Measurements from ENCODE around the gene CDON. TPM values are rescaled to one million over a fixed set of nuclear protein-coding genes. Genes with fewer than 3 reads are reported as not detected.

The CDON gene
- total and polyA plus RNA-seq, 9 donors: 15.0 to 211 (median 124) TPM

- no peaks in the 10 kb centered on the region for H3K36me3 ChIP-seq
- intact Hi-C loops (cut with DNase I): no loop called here
- WGBS, 3 donors: 74 to 80% (median 77%) methylated on average over 17 of the region's 17 CpGs
- TF ChIP-seq POLR2A (IDR thresholded peaks at IDR 0.05) (no peak), EP300 (IDR thresholded peaks at IDR 0.05) (no peak), CTCF (IDR thresholded peaks at IDR 0.05) (no peak)
- H3K4me3 ChIP-seq: no peak overlapping the region
- H3K27me3 ChIP-seq: no peaks in the 10 kb centered on the region
- H3K4me1 ChIP-seq (ENCODE audit: insufficient read depth): peaks cover 8% of the 10 kb centered on the region
- no peak overlapping the region for H3K27ac ChIP-seq
- no peaks in the 10 kb centered on the region for H3K9me3 ChIP-seq
- DNase-seq: no peak
Measured at GRCh38 chr11:126082251-126083109, 19.8 kb upstream of the CDON start.

- Histone ChIP-seq H3K27me3 (no peaks in the 10 kb centered on the region), H3K36me3 (no peaks in the 10 kb centered on the region), H3K9me3 (no peaks in the 10 kb centered on the region), H3K27ac (no peak overlapping the region), H3K4me3 (no peak overlapping the region), H3K4me1 (ENCODE audit: insufficient read depth) (peaks cover 8% of the 10 kb centered on the region)
- no peak for TF ChIP-seq CTCF (IDR thresholded peaks at IDR 0.05)
- TF ChIP-seq POLR2A (IDR thresholded peaks at IDR 0.05): no peak
- no peak for TF ChIP-seq EP300 (IDR thresholded peaks at IDR 0.05)
- WGBS, 3 donors: 87 to 92% (median 91%) methylated on average over 4 of the region's 4 CpGs
- intact Hi-C loops (cut with DNase I): no loop called here
- no peak for DNase-seq
Measured at GRCh38 chr11:126081915-126082250, 19.2 kb upstream of the CDON start.

GRCh38 chr11:126080161-126080941 lies 17.7 kb upstream of the CDON start:
- H3K27me3 ChIP-seq: no peaks in the 10 kb centered on the region
- intact Hi-C loops (cut with DNase I): no loop called here
- 59 to 78% (median 72%) methylated on average over 8 of the region's 8 CpGs for WGBS, 3 donors
- no peak for DNase-seq
- peak overlapping the region in 1 of 2 donors; percentile 44 for H3K27ac ChIP-seq
- no peaks in the 10 kb centered on the region for H3K9me3 ChIP-seq
- H3K36me3 ChIP-seq: no peaks in the 10 kb centered on the region
- H3K4me3 ChIP-seq: no peak overlapping the region
- TF ChIP-seq CTCF (IDR thresholded peaks at IDR 0.05) (no peak), EP300 (IDR thresholded peaks at IDR 0.05) (no peak), POLR2A (IDR thresholded peaks at IDR 0.05) (no peak)
- H3K4me1 ChIP-seq (ENCODE audit: insufficient read depth): peaks cover 8% of the 10 kb centered on the region

- intact Hi-C loops (cut with DNase I): no loop called here
- TF ChIP-seq CTCF (IDR thresholded peaks at IDR 0.05) (no peak), POLR2A (IDR thresholded peaks at IDR 0.05) (no peak), EP300 (IDR thresholded peaks at IDR 0.05) (no peak)
- no peaks in the 10 kb centered on the region for H3K9me3 ChIP-seq
- no peaks in the 10 kb centered on the region for H3K36me3 ChIP-seq
- WGBS, 3 donors: 20 to 40% (median 35%) methylated on average over 6 of the region's 6 CpGs
- H3K4me1 ChIP-seq (ENCODE audit: insufficient read depth): peaks cover 8% of the 10 kb centered on the region
- no peaks in the 10 kb centered on the region for H3K27me3 ChIP-seq
- no peak overlapping the region for H3K4me3 ChIP-seq
- peak overlapping the region in 1 of 2 donors; percentile 44 for H3K27ac ChIP-seq
- no peak for DNase-seq
Measured at GRCh38 chr11:126079621-126080124, 17.0 kb upstream of the CDON start.
